Sigmoid colon (tissue), 7 donors: ENCODE results near the gene CBY3. TPM values are rescaled to one million over a fixed set of nuclear protein-coding genes. Genes with fewer than 3 reads are reported as not detected.

Source experiments
- polyA plus RNA-seq, 3 donors: library from polyadenylated mRNA; stranded (reverse); fragments of 200-250 nt; gene quantifications; one replicate each; pipeline ENCODE4 v1.2.3, GENCODE V29; 2013
- small RNA-seq, 3 donors: library from RNA; depleted of rRNA; stranded (forward); fragments of <200 nt; gene quantifications; one replicate each; pipeline ENCODE3, GENCODE V24; 2016
- total RNA-seq, 4 donors: library from RNA; depleted of rRNA; stranded (reverse); fragments of >200 nt; gene quantifications; one replicate each; pipeline ENCODE4 v1.1.0, GENCODE V29; 2016
- donor health status: healthy with polysubstance abuse.
- donor health status: Bipolar disorder and iron deficiency.
- donor health status: healthy.

The CBY3 gene
- total and polyA plus RNA-seq, 7 donors, result 0.13 to 0.66 TPM; not detected in 5

Small RNA genes lying within 50 kb of the gene (small RNA-seq; reads per million reads assigned to genes)
- gene RF00017, result 0 reads per million in 3 donors

Other genes with a start within 250 kb of the CBY3 start
- gene RUFY1, start 130.5 kb downstream of the CBY3 start, total RNA-seq, result 10 to 100 TPM; 29.8 to 79.8 (median 45.9) TPM
- gene RUFY1, start 130.5 kb downstream of the CBY3 start, polyA plus RNA-seq, result 10 to 100 TPM; 28.9 to 34.2 (median 32.7) TPM
- 100 to 1,000 TPM; 264 to 495 (median 312) TPM for gene HNRNPH1, start 57.4 kb downstream of the CBY3 start, total RNA-seq
- 100 to 1,000 TPM in 1 of 3 donors, 10 to 100 TPM in 2; 63.8 to 255 (median 73.3) TPM for gene HNRNPH1, start 57.4 kb downstream of the CBY3 start, polyA plus RNA-seq
- 100 to 1,000 TPM; 254 to 278 (median 267) TPM for gene CANX, start 17.9 kb upstream of the CBY3 start, total RNA-seq
- 100 to 1,000 TPM in 1 of 3 donors, 10 to 100 TPM in 2; 58.3 to 177 (median 77.2) TPM for gene CANX, start 17.9 kb upstream of the CBY3 start, polyA plus RNA-seq
- gene MAML1, start 51.8 kb upstream of the CBY3 start, total RNA-seq, result 10 to 100 TPM; 18.1 to 30.2 (median 25.9) TPM
- 10 to 100 TPM in 1 of 3 donors, 1 to 10 TPM in 2; 7.2 to 15.8 (median 8.1) TPM for gene MAML1, start 51.8 kb upstream of the CBY3 start, polyA plus RNA-seq
- gene LTC4S, start 113.0 kb upstream of the CBY3 start, total RNA-seq, result 1 to 10 TPM; 1.5 to 6.1 (median 5.4) TPM
- 1 to 10 TPM in 2 of 3 donors, not detected in 1; 2.6 to 3.6 TPM for gene LTC4S, start 113.0 kb upstream of the CBY3 start, polyA plus RNA-seq
- gene MGAT4B, start 125.8 kb upstream of the CBY3 start, total RNA-seq, result 10 to 100 TPM; 27.8 to 56.8 (median 31.5) TPM
- 100 to 1,000 TPM; 184 to 241 (median 232) TPM for gene MGAT4B, start 125.8 kb upstream of the CBY3 start, polyA plus RNA-seq
- 100 to 1,000 TPM; 287 to 443 (median 386) TPM for gene SQSTM1, start 139.9 kb upstream of the CBY3 start, total RNA-seq
- 100 to 1,000 TPM; 168 to 301 (median 203) TPM for gene SQSTM1, start 139.9 kb upstream of the CBY3 start, polyA plus RNA-seq
- 10 to 100 TPM; 30.7 to 59.8 (median 34.5) TPM for gene MRNIP, start 177.8 kb upstream of the CBY3 start, total RNA-seq
- gene MRNIP, start 177.8 kb upstream of the CBY3 start, polyA plus RNA-seq, result 10 to 100 TPM in 2 of 3 donors, 1 to 10 TPM in 1; 8.3 to 20.3 (median 11.4) TPM
- gene TBC1D9B, start 226.9 kb upstream of the CBY3 start, total RNA-seq, result 1,000 to 10,000 TPM in 2 of 4 donors, 100 to 1,000 TPM in 2; 291 to 1,545 (median 1,005) TPM
- gene TBC1D9B, start 226.9 kb upstream of the CBY3 start, polyA plus RNA-seq, result 10 to 100 TPM; 35.4 to 83.4 (median 36.8) TPM